ENCODE data around the gene SYNM.

The SYNM gene

DNA sequence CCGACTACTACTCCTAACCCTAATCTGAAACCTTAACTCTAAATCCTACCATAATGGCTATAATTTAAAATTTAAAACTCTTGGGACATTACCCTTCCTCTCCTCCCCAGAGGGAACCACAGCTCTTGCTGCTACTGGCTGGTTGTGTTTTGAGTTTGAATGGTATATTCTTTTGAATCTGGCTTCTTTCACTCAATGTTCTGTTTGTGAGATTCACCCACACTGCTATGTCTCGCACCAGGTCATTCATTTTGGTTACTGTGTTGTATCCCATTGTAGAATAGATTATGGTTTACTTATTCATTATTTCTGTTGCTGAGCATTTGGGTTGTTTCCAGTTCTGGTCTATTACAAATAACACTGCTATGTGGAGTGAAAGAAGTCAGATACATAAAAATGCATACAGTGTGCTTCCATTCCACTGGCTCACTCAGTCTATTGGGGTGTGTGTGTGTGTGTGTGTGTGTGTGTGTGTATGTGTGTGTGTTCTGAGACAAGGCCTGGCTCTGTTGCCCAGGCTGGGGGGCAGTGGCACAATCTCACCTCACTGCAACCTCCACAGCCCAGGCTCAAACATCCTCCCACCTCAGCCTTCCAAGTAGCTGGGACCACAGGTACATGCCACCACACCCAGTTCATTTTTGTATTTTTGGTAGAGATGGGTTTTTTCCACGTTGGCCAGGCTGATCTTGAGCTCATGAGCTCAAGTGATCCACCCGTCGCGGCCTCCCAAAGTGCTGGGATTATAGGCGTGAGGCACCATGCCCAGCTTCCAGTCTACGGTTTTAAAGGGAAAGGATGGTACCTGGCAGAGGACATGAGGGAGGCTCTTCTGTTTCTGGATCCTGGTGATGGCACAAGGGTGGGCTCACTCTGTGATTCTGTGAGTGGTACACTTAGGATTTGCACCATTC, 19.2 kb upstream of the SYNM start:
- DNase-seq (ENCODE audit: low read depth in 2 of 2), result no peak

DNA sequence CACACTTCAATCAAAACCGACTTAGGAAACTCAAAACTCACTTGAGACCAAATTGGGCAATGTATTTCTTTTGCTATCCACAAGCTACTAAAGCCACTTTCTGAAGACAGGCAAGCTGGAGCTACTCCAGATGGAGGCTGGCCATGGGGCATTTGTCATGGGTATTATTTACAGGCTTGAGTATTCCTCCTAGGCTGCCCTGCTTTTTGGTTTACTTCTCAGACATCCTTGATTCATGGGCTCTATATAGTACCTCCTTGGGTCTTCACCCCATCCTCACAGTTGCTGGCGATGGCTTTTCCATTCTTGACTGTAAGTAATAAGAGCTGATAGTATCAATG, 18.6 kb upstream of the SYNM start:
- no peak for DNase-seq (ENCODE audit: low read depth in 2 of 2)

DNA sequence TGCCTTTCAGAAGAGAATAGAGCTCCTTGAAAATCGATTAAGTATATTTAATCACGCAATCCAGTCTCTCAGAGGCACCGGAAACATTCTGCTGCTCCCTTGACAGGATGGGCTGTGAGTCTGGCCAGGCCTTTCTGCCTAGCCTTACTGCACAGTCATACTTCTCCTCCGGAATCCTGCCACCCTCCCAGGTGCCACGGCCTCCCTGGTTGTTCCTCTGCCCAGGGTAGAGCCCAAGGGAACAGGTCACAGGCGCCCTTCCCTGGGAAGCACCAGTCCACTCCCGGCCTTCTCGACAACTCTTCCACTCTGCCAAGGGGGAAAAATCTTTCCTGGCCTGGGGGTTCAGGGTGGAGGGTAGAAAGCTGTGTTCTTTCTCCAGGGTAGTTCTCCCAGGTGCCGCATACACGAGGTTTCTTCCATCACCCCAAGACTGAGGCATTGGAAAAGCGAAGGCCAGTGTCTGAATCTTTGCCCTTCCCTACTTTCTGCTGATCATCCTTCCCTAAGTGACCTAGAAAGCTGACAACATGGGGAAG, 17.4 kb upstream of the SYNM start:
- DNase-seq (ENCODE audit: low read depth in 2 of 2), result no peak

DNA sequence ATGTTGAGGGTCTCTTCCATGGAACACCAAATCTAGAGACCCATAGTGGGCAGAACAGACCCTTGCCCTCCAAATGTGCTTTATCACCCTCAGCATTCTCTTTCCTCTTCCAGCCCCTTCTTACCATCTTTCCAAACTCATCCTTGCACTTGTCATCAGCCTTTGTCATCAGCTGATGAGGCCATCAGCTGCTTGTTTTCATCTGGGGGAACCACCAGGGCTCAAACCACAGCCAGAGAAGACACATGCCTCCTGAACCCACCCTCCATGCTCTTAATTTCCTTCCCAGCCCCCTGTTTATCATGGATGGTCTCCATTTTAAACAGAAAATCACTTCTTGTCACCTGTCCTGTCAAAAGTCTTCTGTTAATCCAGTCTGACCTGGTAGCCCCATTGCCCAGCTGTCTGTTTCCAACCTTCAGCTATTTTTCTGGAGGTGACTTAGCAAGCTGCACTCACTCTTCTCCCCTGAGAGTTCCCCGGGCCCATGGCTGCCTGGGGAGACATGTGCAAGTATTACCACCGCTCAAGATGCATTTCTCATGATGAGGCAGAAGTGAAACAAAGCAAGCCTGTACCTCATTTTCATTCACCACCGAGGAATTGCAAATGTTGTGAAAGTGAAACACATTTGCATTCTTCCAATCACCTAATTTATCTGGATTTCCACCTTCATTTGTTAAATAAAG, 14.7 kb upstream of the SYNM start:
- no peak for DNase-seq (ENCODE audit: low read depth in 2 of 2)

DNA sequence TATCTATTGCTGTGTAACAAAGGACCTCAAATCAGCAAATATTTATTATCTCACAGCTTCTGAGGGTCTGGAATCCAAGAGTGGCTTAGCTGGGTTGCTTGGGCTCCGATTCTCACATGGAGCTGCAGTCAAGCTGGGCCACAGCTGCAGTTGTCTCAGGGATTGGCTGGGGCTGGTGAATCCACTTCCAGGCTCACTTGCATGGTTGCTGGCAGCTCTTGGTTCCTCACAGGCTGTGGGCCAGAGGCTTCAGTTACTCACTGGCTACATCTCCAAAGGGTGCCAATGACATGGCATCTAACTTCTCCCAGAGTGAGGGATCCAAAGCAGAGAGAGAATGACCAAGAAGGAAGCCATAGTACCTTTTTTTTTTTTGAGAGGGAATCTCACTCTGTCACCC, 13.9 kb upstream of the SYNM start:
- no peak for DNase-seq (ENCODE audit: low read depth in 2 of 2)

DNA sequence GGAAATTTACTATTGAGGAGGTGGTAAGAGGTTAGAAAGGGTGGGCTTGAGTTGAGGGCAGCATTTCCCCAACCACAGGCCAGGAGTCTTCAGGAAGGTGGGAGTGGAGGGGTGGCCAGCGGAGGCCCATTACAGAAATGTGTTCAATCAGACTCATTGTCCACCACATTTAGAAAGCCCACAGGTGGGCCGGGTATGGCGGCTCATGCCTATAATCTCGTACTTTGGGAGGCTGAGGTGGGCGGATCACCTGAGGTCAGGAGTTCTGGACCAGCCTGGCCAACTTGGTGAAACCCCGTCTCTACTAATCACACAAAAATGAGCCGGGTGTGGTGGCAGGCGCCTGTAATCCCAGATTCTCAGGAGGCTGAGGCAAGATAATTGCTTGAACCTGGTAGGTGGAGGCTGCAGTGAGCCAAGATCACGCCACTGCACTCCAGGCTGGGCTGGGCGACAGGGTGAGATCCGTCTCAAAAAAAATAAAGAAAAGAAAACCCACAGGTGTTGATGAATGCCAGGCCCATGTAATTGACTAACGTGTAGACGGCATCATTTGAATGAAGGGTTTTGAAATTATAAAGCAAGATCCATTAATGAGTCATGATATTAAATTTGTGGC, 12.2 kb upstream of the SYNM start:
- no peak for DNase-seq (ENCODE audit: low read depth in 2 of 2)

DNA sequence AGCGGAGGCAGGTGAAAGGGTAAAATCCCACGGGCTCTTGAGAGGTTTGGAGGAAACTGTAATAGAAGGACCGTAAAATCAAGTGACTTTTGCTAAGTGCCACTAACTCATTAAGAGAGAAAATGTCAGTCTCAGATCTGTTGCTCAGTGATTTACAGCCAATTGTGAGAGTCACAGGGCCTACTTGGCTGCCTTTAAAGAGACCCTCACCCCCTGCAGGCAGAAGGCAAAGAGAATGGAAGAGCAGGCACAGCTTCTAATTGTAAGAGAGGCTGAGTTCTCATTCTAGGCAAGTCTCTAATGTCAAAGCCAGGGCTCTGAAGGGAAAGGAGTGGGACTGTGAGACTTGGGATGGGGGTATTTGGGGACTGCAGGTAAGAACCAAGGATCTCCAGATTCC, 9.3 kb upstream of the SYNM start:
- no peak for DNase-seq (ENCODE audit: low read depth in 2 of 2)

DNA sequence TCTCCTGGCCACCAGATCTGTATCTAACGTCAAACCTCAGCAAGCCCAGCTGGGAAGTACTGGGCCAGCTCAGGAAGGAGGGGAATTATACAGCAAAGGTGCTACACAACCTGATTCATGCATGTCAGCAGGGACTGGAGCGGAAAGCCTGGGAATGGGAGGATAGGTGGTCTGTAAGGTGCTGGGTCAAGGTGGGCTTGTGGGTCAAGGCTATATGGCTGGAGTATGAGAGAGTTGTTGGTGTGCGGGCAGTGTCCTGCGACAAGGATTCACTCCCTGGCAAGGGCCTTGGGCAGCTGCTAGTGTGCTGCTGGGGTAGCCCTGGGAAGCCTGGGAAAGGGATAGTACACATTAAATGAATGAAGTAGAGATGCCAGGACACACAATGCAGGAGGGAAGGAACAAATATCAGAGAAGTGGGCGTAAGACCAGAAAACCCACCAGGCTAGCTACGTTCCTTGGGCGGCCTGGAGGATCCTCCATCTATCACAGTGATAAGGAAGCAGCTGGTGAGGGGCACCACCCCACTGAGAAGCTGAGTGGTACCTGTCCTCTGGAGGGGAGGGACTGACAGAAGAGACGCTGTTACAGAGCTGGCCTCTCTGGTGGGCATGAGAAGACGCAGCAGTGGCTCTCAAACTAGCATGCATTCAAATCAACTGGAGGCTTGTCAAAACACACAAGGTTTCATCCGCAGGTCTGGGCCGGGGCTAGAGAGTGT, 8.5 kb upstream of the SYNM start:
- DNase-seq (ENCODE audit: low read depth in 2 of 2), result no peak

DNA sequence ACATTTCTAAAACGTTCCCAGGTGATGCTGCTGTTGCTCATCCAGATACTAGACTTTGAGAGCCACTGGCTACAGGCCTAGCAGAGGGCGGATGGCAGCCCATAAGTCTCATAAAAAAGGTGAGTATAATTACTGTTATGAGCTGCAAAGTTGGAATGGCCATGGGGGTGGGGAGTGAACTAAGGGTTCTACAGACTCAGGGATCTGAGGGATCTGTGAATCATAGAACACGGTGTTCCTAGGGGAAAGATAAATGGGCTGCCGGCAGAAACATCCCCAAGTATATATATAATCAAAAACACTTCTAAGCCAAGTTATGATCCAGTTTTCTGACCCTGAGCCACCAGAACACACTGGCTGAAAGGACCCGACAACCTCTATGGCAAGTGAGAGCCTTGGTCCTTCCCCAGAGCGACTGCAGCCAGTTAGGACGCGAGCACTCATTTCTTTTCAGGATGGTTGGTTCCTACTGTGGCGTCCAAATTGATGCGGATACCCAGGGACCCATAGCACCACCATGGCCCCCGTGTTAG, 7.9 kb upstream of the SYNM start:
- DNase-seq (ENCODE audit: low read depth in 2 of 2), result no peak

DNA sequence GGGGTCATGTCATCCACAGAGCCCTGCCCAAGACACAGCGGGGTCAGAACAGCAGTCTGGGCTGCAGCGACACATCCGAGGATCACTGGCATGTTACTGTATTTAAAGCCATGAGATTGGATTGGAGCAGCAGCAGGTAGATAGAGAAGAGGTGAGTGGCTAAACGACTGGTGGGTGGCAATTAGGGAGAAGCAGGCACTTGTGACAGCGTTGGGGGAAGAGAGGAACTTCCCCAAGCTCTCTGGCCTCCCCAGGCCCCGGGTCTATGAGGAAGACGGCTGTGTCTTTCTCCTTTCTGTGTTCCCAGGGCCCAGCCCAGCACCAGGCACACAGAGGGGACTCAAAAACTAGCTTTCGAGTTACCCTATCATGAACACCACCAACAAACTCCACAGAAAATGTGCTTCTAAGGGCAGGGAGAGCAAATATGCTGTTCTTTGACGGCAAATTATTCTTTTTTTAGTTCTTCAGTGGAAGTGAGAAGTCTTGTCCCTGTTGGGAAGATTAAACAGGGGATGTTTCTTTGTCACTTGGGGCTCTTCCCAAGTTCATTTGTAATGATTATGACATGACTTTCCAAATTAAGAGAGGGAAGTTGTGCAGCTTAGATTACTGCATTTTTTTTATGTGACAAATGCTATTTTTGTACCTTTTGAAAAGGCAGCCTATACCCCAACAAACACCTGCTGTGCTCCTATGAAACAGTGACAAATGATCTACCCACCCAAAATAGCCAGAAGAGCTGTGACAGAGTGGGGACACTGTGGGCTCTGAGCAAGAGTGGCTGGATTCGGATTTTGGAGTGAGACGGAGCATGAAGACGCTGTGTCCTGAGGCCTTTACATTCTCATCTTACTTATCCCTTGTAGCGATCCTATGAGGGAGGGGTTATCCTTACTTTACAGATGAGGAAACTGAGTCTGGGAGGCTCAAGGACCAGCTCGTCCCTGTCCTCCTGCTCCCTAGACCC, 7.2 kb upstream of the SYNM start:
- DNase-seq (ENCODE audit: low read depth in 2 of 2), result no peak

DNA sequence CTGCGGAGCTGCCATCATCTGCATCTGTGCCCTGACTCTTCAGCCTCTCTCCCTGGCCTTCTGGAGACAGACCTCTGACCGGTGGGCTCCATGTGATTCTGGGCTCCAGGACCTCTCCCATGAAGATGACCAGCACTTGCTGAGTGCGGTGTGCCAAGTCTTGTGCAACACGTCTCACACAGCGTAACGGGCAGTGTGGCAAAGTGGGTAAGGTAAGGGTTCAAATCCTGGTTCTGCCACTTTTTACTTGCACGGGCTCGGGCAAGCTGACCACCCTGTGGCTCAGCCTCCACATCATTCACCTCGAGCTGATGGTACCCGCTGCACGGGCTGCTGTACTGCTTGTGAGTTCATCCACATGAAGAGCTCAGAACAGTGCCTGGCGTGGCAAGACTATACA, 6.5 kb upstream of the SYNM start:
- DNase-seq (ENCODE audit: low read depth in 2 of 2), result no peak

DNA sequence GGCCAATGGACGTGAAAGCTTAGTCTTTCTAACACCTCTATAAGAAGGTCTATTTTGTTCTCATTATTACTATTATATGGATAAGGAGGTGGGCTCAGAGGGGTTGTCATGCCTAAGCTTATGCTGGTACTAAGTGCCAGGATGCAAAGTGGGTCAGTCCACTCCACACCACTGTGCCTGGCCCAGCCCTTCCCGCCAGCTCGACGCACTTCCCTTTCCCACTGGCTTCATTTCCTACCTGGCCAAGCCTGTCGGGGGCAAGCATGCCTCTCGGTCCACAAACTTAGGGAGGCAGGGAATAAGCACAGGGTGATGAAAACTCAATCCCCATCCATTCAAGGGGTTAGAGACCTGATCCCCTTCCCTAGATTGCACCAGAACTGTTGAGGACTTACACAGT, 5.9 kb upstream of the SYNM start:
- no peak for DNase-seq (ENCODE audit: low read depth in 2 of 2)

DNA sequence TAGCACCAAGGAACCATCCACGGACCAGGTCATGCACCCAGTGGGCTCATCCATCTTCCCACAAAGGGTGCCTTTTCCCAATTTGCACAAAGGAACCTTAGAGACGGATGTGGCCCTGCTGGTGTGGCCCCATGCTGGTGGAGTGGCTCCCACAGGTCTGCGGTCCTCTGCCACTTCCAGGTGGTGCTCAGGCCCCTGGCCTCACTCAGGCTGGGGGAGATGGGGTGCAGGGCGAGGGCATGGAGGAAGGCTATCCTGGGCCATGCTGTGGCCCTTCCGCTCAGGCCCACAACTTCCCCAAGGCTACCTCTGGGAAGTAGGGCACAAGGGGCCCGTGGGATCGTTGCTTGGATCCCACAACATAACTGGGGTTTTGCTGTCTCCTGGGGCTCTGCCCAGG, 5.2 kb upstream of the SYNM start:
- DNase-seq (ENCODE audit: low read depth in 2 of 2), result no peak

DNA sequence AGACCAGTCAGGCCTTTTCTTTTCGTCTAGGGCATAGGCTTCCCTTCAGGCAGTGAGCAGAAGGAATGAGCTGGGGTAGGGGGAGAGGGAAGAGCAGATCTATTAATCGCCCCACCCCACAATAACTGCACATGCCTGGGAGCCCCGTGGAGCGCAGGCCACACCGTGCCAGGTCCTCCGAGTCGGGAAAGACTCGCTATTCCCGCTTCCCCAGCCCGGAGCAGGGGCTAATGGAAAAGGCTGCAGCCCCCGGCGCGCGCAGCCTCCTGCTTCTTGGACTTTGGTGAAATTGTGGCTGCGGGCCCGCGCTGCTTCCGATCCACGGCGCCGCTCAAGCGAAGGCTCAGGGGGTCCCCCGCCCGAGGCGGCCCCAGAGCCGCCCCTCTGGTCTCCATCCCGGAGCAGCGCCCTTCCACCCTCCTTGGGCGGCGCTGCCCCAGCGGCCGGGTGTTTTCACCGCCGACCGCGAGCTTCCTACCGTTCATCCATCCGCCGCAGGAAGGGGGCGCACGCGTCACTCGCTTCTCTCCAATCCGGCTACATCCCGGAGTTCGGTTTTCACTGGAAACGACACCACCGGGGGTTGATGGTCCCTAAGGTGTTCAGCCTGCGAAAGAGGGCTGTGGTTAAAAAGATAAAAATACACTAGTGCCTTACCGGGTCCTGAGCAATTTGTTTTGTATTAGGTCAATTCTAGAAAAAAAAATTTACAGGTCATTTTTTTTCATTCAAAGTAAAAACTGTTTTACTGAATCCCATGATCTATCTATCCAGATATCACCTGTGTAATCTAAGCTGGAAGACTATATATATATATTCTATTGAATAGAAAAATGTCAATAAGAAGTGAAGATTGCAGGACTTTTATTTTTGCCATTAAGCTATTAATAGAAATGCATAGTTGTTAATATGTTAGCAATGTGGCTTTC, 4.4 kb upstream of the SYNM start:
- no peak for DNase-seq (ENCODE audit: low read depth in 2 of 2)

DNA sequence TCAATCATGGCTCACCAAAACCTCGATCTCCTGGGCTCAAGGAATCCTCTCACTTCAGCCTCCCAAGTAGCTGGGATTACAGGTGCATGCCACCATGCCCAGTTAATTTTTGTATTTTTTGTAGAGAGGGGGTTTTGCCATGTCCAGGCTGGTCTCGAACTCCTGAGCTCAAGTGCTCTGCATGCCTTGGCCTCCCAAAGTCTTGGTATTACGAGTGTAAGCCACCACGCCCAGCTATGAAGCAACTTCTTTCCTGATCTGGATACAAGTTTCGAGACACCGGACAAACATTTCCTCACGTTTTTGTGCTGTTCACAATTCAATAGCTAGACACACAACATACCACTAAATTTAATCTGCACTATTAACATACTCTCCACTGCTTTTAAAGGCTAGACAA, 3.4 kb upstream of the SYNM start:
- no peak for DNase-seq (ENCODE audit: low read depth in 2 of 2)

DNA sequence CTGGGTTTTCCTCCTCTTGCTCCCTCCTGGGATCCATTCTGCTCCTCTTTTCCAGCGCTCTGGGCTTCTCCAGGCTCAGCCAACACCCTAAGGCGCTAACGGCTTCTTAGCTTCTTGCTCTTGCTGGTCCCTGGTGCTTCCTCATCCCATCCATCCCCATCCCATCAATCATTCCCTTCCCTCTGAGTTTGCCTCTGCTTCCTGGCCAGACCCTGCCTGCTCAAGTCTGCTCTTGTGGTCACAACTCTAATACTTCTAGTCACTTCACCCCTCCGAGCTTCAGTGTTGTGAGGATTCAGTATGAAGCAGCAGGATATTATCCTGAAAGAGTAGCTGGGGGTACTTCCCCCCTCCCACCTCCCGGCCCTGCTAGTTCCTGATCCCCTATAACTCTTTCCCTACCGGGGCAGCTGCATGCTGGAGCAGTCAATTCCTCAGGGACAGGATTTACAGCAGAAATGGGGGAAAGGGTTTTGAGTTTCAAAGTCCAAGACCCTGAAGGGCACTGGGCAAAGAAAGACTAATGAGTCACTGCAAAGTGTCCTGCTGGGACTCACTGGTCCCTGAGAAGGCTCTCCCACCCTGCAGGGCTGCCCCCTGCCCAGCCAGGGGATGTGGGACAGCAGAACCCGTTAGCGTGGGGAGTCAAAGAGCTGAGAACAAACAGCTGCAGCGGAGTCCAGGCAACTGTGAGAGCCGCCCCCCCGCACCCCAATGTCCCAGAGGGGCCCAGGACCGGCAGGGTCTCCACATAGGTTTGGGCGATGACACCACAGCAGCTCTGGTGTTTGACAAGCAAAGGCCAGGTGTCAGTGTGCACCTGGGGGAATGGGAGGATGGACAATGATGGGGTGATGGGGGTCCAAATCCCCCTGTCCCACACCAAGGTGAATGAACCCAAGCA, 2.3 kb upstream of the SYNM start:
- DNase-seq (ENCODE audit: low read depth in 2 of 2), result no peak

DNA sequence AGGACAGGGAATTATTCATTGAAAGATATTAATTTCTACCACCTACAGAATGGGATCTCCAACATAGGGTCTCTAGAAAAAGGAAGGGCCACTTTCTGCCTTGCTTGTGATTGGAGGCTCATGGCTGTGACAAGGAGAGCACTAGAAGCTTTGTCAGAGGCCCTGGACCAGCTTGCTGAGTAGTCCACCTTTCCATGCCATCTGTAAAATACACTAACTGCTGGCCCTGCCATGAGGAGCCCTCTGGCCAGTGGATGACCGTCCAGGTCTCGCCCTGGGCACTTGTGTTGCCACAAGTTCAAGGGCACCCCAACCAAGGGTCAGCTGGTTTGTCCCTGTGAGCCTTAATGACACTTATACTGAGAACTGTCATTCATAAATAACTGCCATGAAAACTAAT, 1.6 kb upstream of the SYNM start:
- DNase-seq (ENCODE audit: low read depth in 2 of 2), result no peak

DNA sequence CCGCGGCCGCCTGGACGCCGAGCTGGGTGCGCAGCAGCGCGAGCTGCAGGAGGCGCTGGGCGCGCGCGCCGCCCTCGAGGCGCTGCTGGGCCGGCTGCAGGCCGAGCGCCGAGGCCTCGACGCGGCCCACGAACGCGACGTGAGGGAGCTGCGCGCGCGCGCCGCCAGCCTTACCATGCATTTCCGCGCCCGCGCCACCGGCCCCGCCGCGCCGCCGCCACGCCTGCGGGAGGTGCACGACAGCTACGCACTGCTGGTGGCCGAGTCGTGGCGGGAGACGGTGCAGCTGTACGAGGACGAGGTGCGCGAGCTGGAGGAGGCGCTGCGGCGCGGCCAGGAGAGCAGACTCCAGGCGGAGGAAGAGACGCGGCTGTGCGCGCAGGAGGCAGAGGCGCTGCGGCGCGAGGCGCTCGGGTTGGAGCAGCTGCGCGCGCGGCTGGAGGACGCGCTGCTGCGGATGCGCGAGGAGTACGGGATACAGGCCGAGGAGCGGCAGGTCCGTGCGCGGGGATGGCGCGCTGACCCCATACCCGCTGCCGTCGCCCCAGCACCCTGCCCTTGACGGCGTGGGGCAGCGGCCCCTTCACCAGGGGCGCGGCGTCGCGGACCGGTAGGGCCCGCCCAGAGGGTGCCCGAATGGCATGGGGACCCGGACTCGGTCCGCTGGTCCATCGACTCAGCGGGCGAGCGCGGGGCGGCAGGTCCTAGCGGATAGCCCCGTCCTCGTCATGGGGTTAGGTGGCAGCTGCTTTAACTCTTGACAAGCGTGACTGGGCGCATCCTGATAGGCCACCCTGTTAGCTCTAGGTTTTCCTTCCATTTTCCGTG, 848 bp downstream of the SYNM start:
- no peak for DNase-seq (ENCODE audit: low read depth in 2 of 2)

Measured in stimulated activated CD8-positive, alpha-beta memory T cell treated with anti-CD3 and anti-CD28 coated beads, Interleukin-15, amount 100 ng/mL, for 4 hours (primary cell).